Measurements from ENCODE around the gene PAOX.

PAOX gene

GRCh38 chr10:133350283-133350949 is 28.6 kb upstream of the PAOX start:
- DNase-seq = no peak

- DNase-seq = no peak
Observed at GRCh38 chr10:133350950-133351329, 28.1 kb upstream of the PAOX start.

- DNase-seq = no peak
Observed at GRCh38 chr10:133351408-133352318, 27.4 kb upstream of the PAOX start.

GRCh38 chr10:133353202-133353959 is 25.7 kb upstream of the PAOX start:
- no peak for DNase-seq

GRCh38 chr10:133353988-133354605 is 25.0 kb upstream of the PAOX start:
- DNase-seq = no peak

- no peak for DNase-seq
Observed at GRCh38 chr10:133354672-133355240, 24.3 kb upstream of the PAOX start.

- no peak for DNase-seq
Observed at GRCh38 chr10:133355266-133355665, 23.8 kb upstream of the PAOX start.

- no peak for DNase-seq
Observed at GRCh38 chr10:133355991-133356390, 23.1 kb upstream of the PAOX start.

GRCh38 chr10:133356549-133357284 is 22.3 kb upstream of the PAOX start:
- DNase-seq = no peak

GRCh38 chr10:133357285-133358161 is 21.5 kb upstream of the PAOX start, which contains the start of gene FUOM:
FUOM (minus strand) TSS chr10:133358019; CDS start chr10:133358007, 12 bp downstream.
- peak; percentile 63 for DNase-seq

- no peak for DNase-seq
Observed at GRCh38 chr10:133358162-133358924, 20.7 kb upstream of the PAOX start.

- no peak for DNase-seq
Observed at GRCh38 chr10:133358925-133359310, 20.1 kb upstream of the PAOX start.

GRCh38 chr10:133359554-133359971 is 19.5 kb upstream of the PAOX start:
- peak; percentile 41 for DNase-seq

GRCh38 chr10:133359972-133360610 is 19.0 kb upstream of the PAOX start:
- DNase-seq = no peak

GRCh38 chr10:133361227-133361626 is 17.8 kb upstream of the PAOX start:
- DNase-seq = no peak

- DNase-seq = no peak
Observed at GRCh38 chr10:133361773-133362441, 17.2 kb upstream of the PAOX start.

GRCh38 chr10:133362846-133363245 is 16.2 kb upstream of the PAOX start:
- no peak for DNase-seq

- no peak for DNase-seq
Observed at GRCh38 chr10:133364645-133365431, 14.2 kb upstream of the PAOX start.

Data from activated CD4-positive, alpha-beta T cell treated with anti-CD3 and anti-CD28 coated beads, Interleukin-2, amount 50 U/mL, for 1 hour (primary cell).